Stimulated activated CD8-positive, alpha-beta memory T cell treated with anti-CD3 and anti-CD28 coated beads, Interleukin-4, amount 100 ng/mL, for 4 hours (primary cell): Measurements from ENCODE around the gene DCTPP1.

ENCODE experiments used
- DNase-seq, 2 donors: peaks; one replicate each; pipeline ENCODE4 v3.0.0-alpha.2; 2020; ENCODE audit warnings: low read depth in 2 of 2, low spot score in 1 of 2

DCTPP1 gene

GRCh38 chr16:30382111-30382881 lies 47.5 kb downstream of the DCTPP1 start, which contains the start of gene SEPTIN1:
SEPTIN1 (minus strand) TSS chr16:30382561; CDS start chr16:30382542, 19 bp downstream.
- DNase-seq, result peak in 1 of 2 donors; percentile 58

GRCh38 chr16:30381291-30382041 lies 48.4 kb downstream of the DCTPP1 start:
- no peak for DNase-seq

GRCh38 chr16:30380803-30381208 lies 49.0 kb downstream of the DCTPP1 start:
- DNase-seq, result no peak

- DNase-seq, result no peak
Observed at GRCh38 chr16:30380072-30380802, 49.6 kb downstream of the DCTPP1 start.

- no peak for DNase-seq
Observed at GRCh38 chr16:30379158-30379783, 50.6 kb downstream of the DCTPP1 start.

- peak; percentile 98 to 99 for DNase-seq
Observed at GRCh38 chr16:30378236-30379157, 51.3 kb downstream of the DCTPP1 start.

GRCh38 chr16:30377812-30378235 lies 52.0 kb downstream of the DCTPP1 start:
- DNase-seq, result peak; percentile 72 to 80

- no peak for DNase-seq
Observed at GRCh38 chr16:30377050-30377811, 52.6 kb downstream of the DCTPP1 start.

- no peak for DNase-seq
Observed at GRCh38 chr16:30376461-30376902, 53.3 kb downstream of the DCTPP1 start.

- DNase-seq, result no peak
Observed at GRCh38 chr16:30375864-30376263, 54.0 kb downstream of the DCTPP1 start.

GRCh38 chr16:30374538-30374937 lies 55.3 kb downstream of the DCTPP1 start, which contains the start of gene MYL11:
MYL11 (plus strand) TSS chr16:30374802; CDS start chr16:30374858, 56 bp downstream.
- no peak for DNase-seq
